Stimulated activated CD4-positive, alpha-beta T cell treated with anti-CD3 and anti-CD28 coated beads, Interleukin-2, amount 100 ng/mL, for 24 hours (primary cell): Measurements from ENCODE around the gene PSPC1.
A peak's percentile ranks its signal among the peaks of the same experiment; 100 is the strongest.
"Not testable (repeated sequence)": the region's sequence is repeated elsewhere in the genome, so short reads cannot be mapped to it uniquely, and the experiment has no call there.

Experiments used
- DNase-seq, 2 donors: peaks; one replicate each; pipeline ENCODE4 v3.0.0-alpha.2; 2020

Gene PSPC1, protein sequence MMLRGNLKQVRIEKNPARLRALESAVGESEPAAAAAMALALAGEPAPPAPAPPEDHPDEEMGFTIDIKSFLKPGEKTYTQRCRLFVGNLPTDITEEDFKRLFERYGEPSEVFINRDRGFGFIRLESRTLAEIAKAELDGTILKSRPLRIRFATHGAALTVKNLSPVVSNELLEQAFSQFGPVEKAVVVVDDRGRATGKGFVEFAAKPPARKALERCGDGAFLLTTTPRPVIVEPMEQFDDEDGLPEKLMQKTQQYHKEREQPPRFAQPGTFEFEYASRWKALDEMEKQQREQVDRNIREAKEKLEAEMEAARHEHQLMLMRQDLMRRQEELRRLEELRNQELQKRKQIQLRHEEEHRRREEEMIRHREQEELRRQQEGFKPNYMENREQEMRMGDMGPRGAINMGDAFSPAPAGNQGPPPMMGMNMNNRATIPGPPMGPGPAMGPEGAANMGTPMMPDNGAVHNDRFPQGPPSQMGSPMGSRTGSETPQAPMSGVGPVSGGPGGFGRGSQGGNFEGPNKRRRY

GRCh38 chr13:19782727-19783682 lies at the start of gene PSPC1:
TSS of gene PSPC1 (minus strand) at chr13:19782945. CDS start at chr13:19782757, 188 bp downstream.
- peak; percentile 93 to 94 for DNase-seq

GRCh38 chr13:19822673-19823072 lies 39.9 kb upstream of the PSPC1 start:
- DNase-seq, result no peak

DNA sequence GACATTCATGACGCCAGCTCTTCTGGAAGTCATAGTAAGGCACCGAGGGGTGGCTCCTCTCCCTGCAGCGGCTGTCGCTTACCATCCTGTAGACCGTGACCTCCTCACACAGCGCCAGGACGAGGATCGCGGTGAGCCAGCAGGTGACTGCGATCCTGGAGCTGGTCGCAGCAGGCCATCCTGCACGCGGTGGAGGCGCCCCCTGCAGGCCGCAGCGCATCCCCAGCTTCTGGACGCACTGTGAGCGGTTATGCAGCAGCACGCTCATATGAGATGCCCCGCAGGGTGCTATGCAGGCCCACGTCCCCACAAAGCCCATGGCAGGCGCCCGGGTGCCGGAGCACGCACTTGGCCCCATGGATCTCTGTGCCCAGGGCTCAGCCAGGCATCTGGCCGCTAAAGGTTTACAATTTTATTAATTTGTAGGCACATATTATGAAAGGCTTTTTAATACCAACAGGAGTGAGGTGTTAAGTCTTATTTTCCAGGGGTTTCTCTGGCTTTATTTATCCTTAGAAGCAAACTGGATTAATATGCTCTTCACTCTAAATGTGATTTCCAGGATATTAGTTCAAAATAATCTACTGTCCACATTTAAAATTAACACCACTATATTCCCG lies 35.6 kb upstream of the PSPC1 start:
- peak; percentile 29 to 62 for DNase-seq

- DNase-seq, result no peak
Measured at GRCh38 chr13:19817510-19818158, 34.9 kb upstream of the PSPC1 start.

DNA sequence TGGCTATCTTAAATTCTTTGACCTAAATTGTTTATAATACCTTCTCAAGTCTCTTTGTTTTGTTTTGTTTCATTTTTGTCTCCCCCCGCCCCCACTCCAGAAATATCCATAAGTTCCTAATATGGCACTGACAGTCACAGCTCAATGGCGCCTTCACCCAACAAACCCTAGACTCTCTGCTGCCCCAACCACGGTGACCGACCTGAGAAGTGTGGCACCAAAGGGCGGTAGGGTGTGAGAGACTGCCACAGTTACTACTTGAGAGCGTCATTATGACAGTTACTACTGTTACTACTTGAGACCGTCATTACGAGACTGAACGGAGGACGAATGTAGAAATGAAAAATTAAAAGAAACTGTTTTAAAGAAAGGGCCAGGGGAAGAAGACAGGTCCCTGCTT lies 34.4 kb upstream of the PSPC1 start:
- no peak for DNase-seq

DNA sequence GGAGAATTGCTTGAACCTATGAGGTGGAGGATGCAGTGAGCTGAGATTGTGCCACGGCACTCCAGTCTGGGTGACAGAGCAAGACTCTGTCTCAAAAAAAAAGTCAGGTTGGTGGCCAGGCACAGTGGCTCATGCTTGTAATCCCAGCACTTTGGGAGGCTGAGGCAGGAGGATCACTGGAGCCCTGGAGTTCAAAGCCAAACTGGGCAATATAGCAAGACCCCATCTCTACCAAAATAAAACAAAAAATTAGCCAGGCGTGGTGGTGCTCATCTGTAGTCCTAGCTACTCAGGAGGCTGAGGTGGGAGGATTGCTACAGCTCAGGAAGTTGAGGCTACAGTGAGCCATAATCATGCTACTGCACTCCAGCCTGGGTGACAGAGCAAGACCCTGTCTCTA lies 33.1 kb upstream of the PSPC1 start:
- not testable (repeated sequence) for DNase-seq

GRCh38 chr13:19810996-19811881 lies 28.5 kb upstream of the PSPC1 start:
- DNase-seq, result no peak

- no peak for DNase-seq
Measured at GRCh38 chr13:19810151-19810550, 27.4 kb upstream of the PSPC1 start.

GRCh38 chr13:19805765-19806164 lies 23.0 kb upstream of the PSPC1 start:
- no peak for DNase-seq

GRCh38 chr13:19795956-19796355 lies 13.2 kb upstream of the PSPC1 start:
- DNase-seq, result no peak

GRCh38 chr13:19794631-19795030 lies 11.9 kb upstream of the PSPC1 start:
- DNase-seq, result no peak

GRCh38 chr13:19791953-19792537 lies 9.3 kb upstream of the PSPC1 start:
- no peak for DNase-seq

GRCh38 chr13:19782049-19782726 lies 557 bp downstream of the PSPC1 start:
- DNase-seq, result peak; percentile 63 to 66

GRCh38 chr13:19781526-19781925 lies 1.2 kb downstream of the PSPC1 start:
- DNase-seq, result peak in 1 of 2 donors; percentile 28

DNA sequence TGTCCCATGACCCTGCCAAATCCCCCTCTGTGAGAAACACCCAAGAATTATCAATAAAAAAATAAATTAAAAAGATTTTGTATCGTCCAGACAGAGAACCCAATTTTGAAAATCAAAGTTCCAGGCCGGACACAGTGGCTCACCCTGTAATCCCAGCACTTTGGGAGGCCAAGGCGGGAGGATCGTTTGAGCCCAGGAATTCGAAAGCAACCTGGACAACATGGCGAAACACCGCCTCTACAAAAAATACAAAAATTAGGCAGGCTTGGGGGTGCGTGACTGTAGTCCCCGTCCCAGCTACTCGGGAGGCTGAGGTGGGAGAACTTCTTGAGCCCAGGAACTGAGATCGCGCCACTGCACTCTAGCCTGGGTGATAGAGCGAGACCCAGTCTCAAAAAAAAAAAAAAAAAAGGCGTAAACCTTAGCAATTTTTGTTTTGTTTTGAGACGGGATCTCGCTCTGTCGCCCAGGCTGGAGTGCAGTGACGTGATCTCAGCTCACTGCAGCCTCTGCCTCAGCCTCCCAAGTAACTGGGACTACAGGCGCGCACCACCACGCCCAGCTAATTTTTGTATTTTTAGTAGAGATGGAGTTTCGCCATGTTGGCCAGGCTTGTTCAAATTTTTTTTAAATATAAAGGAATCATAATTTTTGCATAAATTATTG lies 1.9 kb downstream of the PSPC1 start:
- not testable (repeated sequence) for DNase-seq

- no peak for DNase-seq
Measured at GRCh38 chr13:19772306-19772705, 10.4 kb downstream of the PSPC1 start.

DNA sequence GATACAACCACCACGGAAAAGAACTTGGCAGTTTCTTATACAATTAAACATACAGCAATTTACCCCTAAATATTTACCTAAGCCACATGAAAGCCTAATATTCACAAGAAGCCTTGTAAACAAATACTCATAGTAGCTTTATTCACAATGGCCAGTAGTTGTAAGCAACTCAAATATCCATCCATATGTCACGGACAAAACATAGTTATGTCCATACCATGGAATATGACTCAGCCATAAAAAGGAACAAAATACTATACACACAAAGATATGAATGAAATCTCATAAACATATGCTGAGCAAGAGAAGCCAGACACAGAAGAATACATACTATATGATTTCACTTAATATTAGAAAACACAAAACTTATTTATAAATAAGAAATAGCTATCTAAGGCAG lies 12.9 kb downstream of the PSPC1 start:
- DNase-seq, result no peak

DNA sequence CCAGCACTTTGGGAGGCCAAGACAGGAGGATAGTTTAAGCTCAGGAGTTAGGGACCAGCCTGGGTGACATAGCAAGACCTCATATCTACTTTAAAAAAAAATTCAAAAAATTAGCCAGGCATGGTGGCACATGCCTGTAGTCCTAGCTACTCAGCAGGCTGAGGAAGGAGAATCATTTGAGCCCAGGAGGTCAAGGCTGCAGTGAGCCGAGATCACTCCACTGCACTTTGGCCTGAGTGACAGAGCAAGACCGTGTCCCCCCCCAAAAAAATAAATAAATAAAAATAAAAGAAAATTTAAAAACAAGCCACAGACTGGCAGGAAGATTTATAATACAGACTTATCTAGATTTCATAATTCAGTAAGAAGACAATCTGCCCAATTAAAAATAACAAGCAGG lies 14.8 kb downstream of the PSPC1 start:
- no peak for DNase-seq

DNA sequence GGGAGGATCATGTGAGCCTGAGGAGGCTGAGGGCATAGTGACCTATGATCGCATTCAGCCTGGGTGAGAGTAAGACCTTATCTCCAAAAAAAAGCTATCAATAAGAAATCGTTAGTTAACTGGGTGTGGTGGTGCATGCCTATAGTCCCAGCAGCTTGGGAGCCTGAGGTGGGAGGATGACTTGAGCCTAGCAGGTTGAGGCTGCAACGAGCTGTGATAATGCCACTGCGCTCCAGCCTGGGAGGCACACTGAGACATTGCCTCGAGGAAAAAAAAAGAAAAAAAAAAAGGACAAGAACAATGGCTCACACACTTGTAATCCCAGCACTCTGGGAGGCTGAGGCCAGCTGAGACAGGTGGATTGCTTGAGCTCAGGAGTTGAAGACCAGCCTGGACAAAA lies 16.2 kb downstream of the PSPC1 start:
- no peak for DNase-seq

DNA sequence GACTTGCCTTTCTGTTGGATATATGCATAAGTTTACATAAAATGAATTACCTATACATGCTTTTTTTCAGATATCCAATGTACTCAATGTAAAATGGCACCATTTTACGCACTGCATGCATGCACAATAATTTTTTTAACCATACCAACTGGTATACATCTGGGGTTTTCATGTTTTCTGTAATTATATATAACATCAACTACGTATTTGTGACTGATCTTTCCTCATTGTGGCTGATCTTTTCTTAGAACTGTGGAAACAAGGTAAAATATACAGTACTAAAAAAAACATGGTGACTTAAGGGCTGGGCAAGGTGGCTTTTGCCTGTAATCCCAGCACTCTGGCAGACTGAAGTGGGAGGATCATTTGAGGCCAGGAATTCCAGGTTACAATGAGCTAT lies 18.5 kb downstream of the PSPC1 start:
- DNase-seq, result no peak
